Raji (cell line): ENCODE measurements around the gene FAM162A.

Source experiments
- POLR2A ChIP-seq: IDR thresholded peaks from 2 replicates; pipeline ENCODE4 v1.6.1; 2011; ENCODE audit warnings: low read depth, low read length, control low read depth; ENCODE audit not compliant: insufficient read depth

FAM162A gene

GRCh38 chr3:122383771-122384697 lies at the start of gene FAM162A:
Gene FAM162A, plus strand, starts transcription at chr3:122384182. Its CDS starts 84 bp downstream, at chr3:122384266.
- TF ChIP-seq POLR2A: peak; percentile 96

- TF ChIP-seq POLR2A: no peak
Measured at GRCh38 chr3:122342803-122343202, 41.2 kb upstream of the FAM162A start.

- TF ChIP-seq POLR2A: no peak
Measured at GRCh38 chr3:122343654-122344053, 40.3 kb upstream of the FAM162A start.

GRCh38 chr3:122349171-122349570 lies 34.8 kb upstream of the FAM162A start:
- TF ChIP-seq POLR2A: no peak

- TF ChIP-seq POLR2A: no peak
Measured at GRCh38 chr3:122350814-122351418, 33.1 kb upstream of the FAM162A start.

GRCh38 chr3:122351612-122352011 lies 32.4 kb upstream of the FAM162A start:
- TF ChIP-seq POLR2A: no peak

- no peak for TF ChIP-seq POLR2A
Measured at GRCh38 chr3:122353215-122353614, 30.8 kb upstream of the FAM162A start.

- no peak for TF ChIP-seq POLR2A
Measured at GRCh38 chr3:122353893-122354401, 30.0 kb upstream of the FAM162A start.

GRCh38 chr3:122355612-122356011 lies 28.4 kb upstream of the FAM162A start:
- TF ChIP-seq POLR2A: no peak

GRCh38 chr3:122356402-122356801 lies 27.6 kb upstream of the FAM162A start:
- TF ChIP-seq POLR2A: no peak

- no peak for TF ChIP-seq POLR2A
Measured at GRCh38 chr3:122357828-122358702, 25.9 kb upstream of the FAM162A start.

GRCh38 chr3:122358703-122359032 lies 25.3 kb upstream of the FAM162A start:
- TF ChIP-seq POLR2A: no peak

GRCh38 chr3:122362026-122362425 lies 22.0 kb upstream of the FAM162A start:
- TF ChIP-seq POLR2A: no peak

- no peak for TF ChIP-seq POLR2A
Measured at GRCh38 chr3:122364490-122364889, 19.5 kb upstream of the FAM162A start.

- no peak for TF ChIP-seq POLR2A
Measured at GRCh38 chr3:122365073-122365472, 18.9 kb upstream of the FAM162A start.
